ENCODE results near the gene NUDT8. TPM values are rescaled to one million over a fixed set of nuclear protein-coding genes. Genes with fewer than 3 reads are reported as not detected.

Gene NUDT8
- polyA plus RNA-seq, 1 of the 3 experiments (the other 2 are of a cell fraction) = 2.7 TPM

Small RNA genes within 50 kb of the gene (small RNA-seq; reads per million reads assigned to genes)
- gene AP003385.3 = 0 reads per million in 7 experiments

Other genes starting within 250 kb of the NUDT8 start
- 21.5 and 22.3 TPM in 2 replicates for gene RAD9A, start 238.0 kb downstream of the NUDT8 start, polyA plus RNA-seq (2012; rRNA removed)
- gene PPP1CA, start 228.1 kb downstream of the NUDT8 start, polyA plus RNA-seq (2012; rRNA removed) = 210 and 261 TPM in 2 replicates
- 0.05 TPM in 1 of 2 replicates, not detected in the other for gene TBC1D10C, start 225.9 kb downstream of the NUDT8 start, polyA plus RNA-seq (2012; rRNA removed)
- 0.15 and 0.23 TPM in 2 replicates for gene CARNS1, start 214.3 kb downstream of the NUDT8 start, polyA plus RNA-seq (2012; rRNA removed)
- 52.0 and 53.2 TPM in 2 replicates for gene RPS6KB2, start 201.4 kb downstream of the NUDT8 start, polyA plus RNA-seq (2012; rRNA removed)
- 1.3 and 1.4 TPM in 2 replicates for gene PTPRCAP, start 192.3 kb downstream of the NUDT8 start, polyA plus RNA-seq (2012; rRNA removed)
- gene CORO1B, start 186.5 kb downstream of the NUDT8 start, polyA plus RNA-seq (2012; rRNA removed) = 195 and 220 TPM in 2 replicates
- not detected in 2 replicates for gene GPR152, start 177.2 kb downstream of the NUDT8 start, polyA plus RNA-seq (2012; rRNA removed)
- gene CABP4, start 174.6 kb downstream of the NUDT8 start, polyA plus RNA-seq (2012; rRNA removed) = not detected in 2 replicates
- 132 and 135 TPM in 2 replicates for gene TMEM134, start 160.7 kb downstream of the NUDT8 start, polyA plus RNA-seq (2012; rRNA removed)
- 192 and 207 TPM in 2 replicates for gene AIP, start 146.9 kb downstream of the NUDT8 start, polyA plus RNA-seq (2012; rRNA removed)
- gene PITPNM1, start 124.6 kb downstream of the NUDT8 start, polyA plus RNA-seq (2012; rRNA removed) = 24.2 and 24.4 TPM in 2 replicates
- gene CDK2AP2, start 121.8 kb downstream of the NUDT8 start, polyA plus RNA-seq (2012; rRNA removed) = 32.8 and 47.9 TPM in 2 replicates
- gene CABP2, start 106.5 kb downstream of the NUDT8 start, polyA plus RNA-seq (2012; rRNA removed) = not detected in 2 replicates
- 488 and 745 TPM in 2 replicates for gene GSTP1, start 46.1 kb downstream of the NUDT8 start, polyA plus RNA-seq (2012; rRNA removed)
- 220 and 278 TPM in 2 replicates for gene NDUFV1, start 23.0 kb downstream of the NUDT8 start, polyA plus RNA-seq (2012; rRNA removed)
- not detected in 2 replicates for gene TBX10, start 9.8 kb upstream of the NUDT8 start, polyA plus RNA-seq (2012; rRNA removed)
- not detected in 2 replicates for gene ACY3, start 20.8 kb upstream of the NUDT8 start, polyA plus RNA-seq (2012; rRNA removed)
- gene ALDH3B2, start 44.7 kb upstream of the NUDT8 start, polyA plus RNA-seq (2012; rRNA removed) = not detected in 2 replicates

All from SK-N-SH (cell line).